GM18511 (cell line): ENCODE results near the gene ADCY10.
"Not testable (repeated sequence)": the region's sequence is repeated elsewhere in the genome, so short reads cannot be mapped to it uniquely, and the experiment has no call there.

Experiments used
- ATAC-seq: cut with Tn5 transposase; IDR thresholded peaks from one replicate; pipeline ENCODE4 v1.9.1; 2021; ENCODE audit warnings: mild to moderate bottlenecking, moderate library complexity; ENCODE audit not compliant: unreplicated experiment

Gene ADCY10

GRCh38 chr1:167815650-167816049, 98.3 kb downstream of the ADCY10 start:
- no peak for ATAC-seq

DNA sequence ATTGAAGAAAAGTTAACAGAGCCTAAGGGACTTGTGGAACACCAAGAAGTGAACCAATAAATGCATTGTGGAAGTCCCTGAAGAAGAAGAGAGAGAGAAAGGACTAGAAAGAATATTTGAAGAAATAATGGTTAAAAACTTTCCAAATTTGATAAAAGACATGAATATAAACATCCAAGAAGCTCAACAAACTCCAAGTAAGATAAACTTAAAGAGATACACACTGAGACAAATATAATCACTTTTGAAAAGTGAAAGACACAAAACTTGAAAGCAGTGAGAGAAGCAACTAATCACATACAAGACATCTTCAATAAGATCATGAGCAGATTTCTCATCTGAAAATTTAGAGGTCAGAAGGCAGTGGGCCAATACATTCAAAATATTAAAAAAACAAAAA, 101.0 kb downstream of the ADCY10 start:
- no peak for ATAC-seq

DNA sequence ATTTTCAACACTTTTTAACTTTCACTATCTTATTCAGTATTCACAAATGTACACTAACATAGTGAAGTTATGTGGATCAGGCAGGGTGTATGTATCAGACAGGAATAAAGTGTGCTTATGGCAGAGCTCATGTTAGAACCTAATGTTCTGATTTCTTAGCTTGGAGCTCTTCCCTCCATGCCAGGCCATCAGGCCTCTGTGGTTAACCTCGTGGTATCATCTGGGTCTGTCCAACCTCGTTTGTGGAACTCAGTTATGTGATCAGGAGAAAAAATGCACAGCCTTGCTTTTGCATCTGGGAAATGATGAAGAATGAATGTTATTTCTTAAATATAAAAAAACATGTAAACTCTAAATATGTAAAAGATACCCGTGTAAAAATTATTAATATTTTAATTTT, 105.2 kb downstream of the ADCY10 start:
- ATAC-seq: no peak

GRCh38 chr1:167808104-167808503, 105.8 kb downstream of the ADCY10 start:
- no peak for ATAC-seq

DNA sequence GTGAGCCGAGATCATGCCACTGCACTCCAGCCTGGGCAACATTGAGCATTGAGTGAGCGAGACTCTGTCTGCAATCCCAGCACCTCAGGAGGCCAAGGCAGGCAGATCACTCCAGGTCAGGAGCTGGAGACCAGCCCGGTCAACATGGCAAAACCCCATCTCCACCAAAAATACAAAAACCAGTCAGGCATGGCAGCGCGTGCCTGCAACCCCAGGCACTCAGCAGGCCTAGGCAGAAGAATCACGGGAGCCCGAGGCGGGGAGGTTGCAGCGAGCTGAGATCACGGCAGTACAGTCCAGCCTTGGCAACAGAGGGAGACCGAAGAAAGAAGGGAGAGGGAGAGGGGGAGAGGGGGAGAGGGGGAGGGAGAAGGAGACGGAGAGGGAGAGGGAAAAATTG, 107.3 kb downstream of the ADCY10 start:
- not testable (repeated sequence) for ATAC-seq

GRCh38 chr1:167806235-167806634, 107.7 kb downstream of the ADCY10 start:
- ATAC-seq: not testable (repeated sequence)

DNA sequence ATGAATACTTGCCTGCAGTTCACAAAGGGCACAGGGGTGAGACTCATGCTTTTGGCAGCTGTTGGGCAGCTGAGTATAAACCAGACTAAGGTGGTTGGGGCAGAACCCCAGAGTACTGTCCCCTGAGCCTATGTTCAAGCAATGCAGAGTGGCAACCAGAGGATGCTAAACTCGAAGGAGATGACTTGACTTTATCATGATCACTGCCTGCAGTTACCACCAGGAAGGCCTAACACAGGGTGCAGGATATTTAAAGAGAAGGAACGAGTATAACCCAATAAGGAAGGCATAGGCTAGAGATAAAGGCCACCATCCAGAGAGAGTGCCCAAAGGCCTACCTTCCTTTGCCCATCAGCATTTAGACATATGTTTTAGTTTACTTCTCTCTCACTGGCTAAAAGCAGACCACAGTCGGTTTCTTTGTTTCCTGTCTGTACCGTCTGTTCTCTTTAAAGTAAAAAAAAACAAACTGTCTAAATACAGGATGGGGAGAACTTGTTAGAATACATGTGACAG, 108.8 kb downstream of the ADCY10 start:
- peak; percentile 56 for ATAC-seq

DNA sequence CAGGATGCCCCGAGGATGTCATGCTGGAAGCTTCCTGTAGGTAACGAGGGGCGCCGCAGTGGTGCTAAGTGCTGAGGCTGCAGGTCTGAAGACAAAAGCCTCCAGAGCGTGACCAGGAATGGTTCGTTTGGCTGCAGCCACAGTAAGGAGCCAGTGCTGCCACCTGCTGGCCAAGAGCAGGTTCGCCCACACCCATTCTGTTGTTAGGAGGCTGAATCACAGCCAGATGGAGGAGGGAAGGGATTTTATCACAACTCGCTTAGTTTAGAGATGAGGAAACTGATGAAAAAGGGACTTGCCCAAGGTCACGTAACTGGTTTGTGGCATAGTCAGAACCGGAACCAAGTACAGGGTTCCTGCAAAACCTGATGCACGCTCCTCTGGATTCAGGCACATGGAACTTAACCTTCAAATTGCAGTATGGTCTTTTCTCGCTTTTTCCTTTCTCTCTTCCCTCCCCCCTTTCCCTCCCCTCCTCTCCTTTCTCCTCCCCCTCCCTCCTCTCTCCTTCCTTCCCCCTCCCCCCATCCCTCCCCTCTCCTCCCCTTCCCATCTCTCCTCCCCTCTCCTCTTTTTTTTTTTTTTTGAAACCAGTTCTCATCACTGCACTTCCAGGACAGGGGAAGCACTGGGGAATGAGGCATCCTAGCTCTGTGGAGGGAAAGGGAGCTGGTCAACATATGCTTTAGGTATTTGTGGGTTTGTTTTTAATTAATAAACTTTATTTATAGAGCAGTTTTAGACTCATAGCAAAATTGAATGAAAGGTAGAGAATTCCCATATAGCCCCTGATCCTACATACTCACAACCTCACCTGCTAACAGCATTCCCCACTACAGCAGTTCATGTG, 110.4 kb downstream of the ADCY10 start:
- ATAC-seq: peak; percentile 88

DNA sequence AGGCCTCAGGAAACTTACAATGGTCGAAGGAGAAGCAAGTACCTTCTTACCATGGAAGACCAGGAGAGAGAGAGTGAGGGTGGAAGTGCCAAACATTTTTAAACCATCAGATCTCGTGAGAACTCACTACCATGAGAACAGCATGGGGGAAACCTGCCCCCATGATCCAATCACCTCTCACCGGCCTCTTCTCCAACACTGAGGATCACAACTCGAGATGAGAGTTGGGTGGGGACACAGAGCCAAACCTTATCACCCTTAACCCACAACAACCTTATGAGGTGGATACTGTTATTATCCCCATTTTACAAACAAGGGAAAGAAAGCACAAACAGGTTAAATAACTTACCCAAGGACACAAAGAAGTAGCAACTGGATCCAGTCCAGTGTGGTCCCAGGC, 111.7 kb downstream of the ADCY10 start:
- ATAC-seq: no peak

- ATAC-seq: no peak
Observed at GRCh38 chr1:167800251-167800650, 113.7 kb downstream of the ADCY10 start.

DNA sequence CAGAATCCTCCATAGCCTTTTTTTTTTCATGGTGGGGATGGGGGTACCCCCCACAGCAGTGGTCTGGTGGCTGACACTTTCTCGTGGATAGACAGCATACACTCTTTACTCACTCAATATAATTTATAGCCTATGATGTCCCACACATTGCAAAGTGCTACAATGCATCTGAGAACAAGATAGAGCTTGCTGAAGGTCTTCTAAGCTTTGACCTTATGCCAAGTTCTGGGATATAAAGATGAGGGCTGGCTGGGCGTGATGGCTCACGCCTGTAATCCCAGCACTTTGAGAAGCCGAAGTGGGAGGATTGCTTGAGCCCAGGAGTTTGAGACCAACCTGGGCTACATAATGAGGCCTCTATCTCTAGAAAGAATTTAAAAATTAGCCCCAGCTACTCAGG, 114.2 kb downstream of the ADCY10 start:
- no peak for ATAC-seq

DNA sequence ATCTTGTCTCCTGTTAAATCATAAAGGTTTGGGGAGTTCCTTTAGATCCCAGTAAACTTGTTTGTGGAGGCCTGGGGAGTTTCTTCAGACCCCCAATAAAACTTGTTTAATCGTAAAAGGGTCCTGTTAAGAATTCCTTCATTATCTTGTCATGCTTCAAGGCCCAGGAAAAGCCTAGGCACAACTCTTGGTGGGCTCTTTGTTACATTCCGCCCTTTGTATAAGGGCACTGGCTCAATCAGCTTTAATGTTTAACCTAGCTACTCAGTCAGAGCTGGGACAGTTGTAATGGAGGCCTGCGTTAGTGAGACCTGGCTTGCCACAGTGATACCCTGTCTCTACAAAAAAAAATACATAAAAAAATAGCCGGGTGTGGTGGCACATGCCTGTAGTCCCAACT, 115.0 kb downstream of the ADCY10 start:
- no peak for ATAC-seq

DNA sequence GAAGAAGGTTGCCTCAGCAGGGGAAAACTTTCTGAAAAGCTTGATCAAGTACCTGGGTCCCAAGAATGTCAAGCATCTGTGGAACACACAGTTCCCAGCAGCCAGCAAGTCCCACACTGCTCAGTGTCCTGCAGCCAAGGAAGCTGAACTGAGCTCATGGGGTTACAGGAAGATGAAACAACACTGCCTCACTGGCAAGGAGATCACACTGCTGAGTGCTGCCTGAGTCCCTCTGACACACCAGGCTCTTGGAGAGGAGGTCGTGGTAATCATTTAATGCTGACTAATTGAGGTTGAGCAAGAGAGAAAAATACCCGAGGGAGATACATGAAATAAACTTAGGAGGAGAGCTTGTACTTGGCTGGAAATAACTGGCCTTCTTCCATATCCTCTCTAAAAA, 116.9 kb downstream of the ADCY10 start:
- no peak for ATAC-seq

GRCh38 chr1:167795810-167796740, 117.9 kb downstream of the ADCY10 start:
- ATAC-seq: no peak

DNA sequence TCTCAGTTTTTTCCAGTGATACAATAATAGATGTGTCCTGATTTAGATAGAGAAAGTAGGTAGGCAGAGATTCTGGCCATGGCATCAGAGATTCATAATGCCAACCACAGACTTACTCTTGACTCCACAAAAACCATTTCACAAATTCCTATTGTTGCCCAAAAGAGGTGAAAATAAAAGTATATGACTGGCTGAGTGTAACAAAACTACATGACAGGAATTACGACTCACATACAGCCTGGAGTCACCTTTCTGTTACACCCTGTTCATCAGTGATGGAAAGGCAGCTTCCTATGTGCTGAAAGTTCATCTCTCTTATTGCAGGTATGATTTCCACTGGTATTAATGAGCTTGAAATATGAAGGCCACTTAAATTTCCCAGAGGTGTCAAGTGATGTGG, 119.9 kb downstream of the ADCY10 start:
- ATAC-seq: no peak

- ATAC-seq: no peak
Observed at GRCh38 chr1:167792188-167792565, 121.8 kb downstream of the ADCY10 start.

DNA sequence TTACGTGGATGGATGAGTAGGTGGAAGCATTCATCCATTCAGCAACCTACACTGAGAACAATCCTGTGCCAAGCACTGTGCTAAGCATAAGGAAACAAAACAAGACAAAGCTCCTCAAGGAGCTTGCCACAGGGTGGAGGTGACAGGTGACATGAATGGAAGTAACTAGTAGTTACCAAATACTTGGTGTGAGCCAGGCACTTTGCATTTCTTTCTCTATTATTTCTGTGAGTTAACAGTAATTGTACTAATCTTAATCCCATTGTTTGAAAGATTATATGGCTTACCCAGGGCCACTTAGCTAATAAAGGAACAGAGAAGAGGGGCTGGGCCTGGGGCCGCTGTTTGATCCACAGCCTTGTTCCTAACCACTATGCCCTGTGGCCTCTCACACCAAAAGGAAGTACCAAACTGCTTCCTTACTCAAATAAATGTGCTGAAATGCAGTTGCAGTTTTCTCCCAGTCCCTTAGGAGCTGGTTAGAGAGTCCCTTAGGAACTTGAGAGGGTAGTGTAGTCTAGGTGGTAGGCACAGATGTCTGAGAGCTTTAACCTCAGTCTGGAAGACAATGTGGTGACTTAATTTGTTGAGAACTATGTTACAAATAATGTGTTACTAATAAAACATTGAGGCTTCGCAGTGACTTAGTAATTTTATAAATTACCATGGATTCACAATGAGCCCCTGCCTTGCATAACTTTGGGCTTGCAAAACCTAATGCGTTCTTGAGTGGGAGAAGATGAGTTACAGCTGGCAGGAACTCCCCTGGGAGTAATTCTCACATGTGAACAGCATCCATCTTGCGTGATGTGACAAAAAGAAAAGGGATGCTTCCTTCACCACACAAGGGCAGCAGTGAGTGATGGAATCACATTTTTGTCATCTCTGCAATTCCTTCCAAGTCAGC, 122.4 kb downstream of the ADCY10 start:
- ATAC-seq: no peak

GRCh38 chr1:167790117-167790516, 123.8 kb downstream of the ADCY10 start:
- ATAC-seq: no peak

- no peak for ATAC-seq
Observed at GRCh38 chr1:167789501-167789900, 124.4 kb downstream of the ADCY10 start.

DNA sequence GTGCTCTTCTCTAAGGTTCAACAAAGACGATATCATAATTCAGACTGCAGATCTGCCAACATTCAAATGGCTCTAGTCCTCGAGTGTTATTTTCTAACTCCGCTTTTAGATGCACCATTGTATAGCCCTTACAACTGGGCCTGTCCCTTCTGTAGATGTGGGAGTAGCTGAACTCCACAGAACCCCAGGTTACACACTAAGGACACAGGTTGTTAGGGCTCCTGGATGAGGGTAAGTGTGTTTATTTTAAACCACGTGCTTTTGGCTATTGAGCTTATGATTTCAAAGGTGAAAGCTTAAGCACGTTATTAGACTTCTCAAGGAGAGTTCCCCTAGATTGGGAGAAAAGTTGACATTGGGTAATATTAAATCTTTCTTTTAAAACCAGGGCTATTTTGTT, 127.4 kb downstream of the ADCY10 start:
- no peak for ATAC-seq
